Spleen (tissue), 11 donors: ENCODE data around the gene IDS. TPM values are rescaled to one million over a fixed set of nuclear protein-coding genes. Genes with fewer than 3 reads are reported as not detected.
"Not testable (repeated sequence)": the region's sequence is repeated elsewhere in the genome, so short reads cannot be mapped to it uniquely, and the experiment has no call there.

Experiments used
- DNase-seq: peaks from one replicate; pipeline ENCODE4 v3.0.0-alpha.2; 2020
- H3K27ac ChIP-seq, 8 donors: fragments of 200-600 bp; sonication (generic) in 7 of 8; 1 replicate in 4 of 8; 2 replicates in 4 of 8; pipeline versions ENCODE4 v1.5.0 to v1.8.0; 2016 to 2021; ENCODE audit warnings: inconsistent platforms in 4 of 8, mild to moderate bottlenecking in 4 of 8, moderate library complexity in 1 of 8
- H3K27me3 ChIP-seq, 7 donors: fragments of 200-600 bp; sonication (generic) in 6 of 7; replicated peaks in 1 of 7; 1 replicate in 4 of 7; 2 replicates in 3 of 7; pipeline versions ENCODE4 v1.5.0 to v1.8.0; 2016 to 2021; ENCODE audit warnings: inconsistent platforms in 3 of 7, mild to moderate bottlenecking in 1 of 7
- H3K36me3 ChIP-seq, 6 donors: fragments of 200-600 bp; sonication (generic) in 5 of 6; 1 replicate in 4 of 6; 2 replicates in 2 of 6; pipeline versions ENCODE4 v1.5.0 to v1.8.0; 2016 to 2021; ENCODE audit warnings: inconsistent platforms in 2 of 6
- H3K4me1 ChIP-seq, 6 donors: fragments of 200-600 bp; sonication (generic) in 5 of 6; 1 replicate in 3 of 6; 2 replicates in 3 of 6; pipeline versions ENCODE4 v1.5.0 to v1.8.0; 2016 to 2021; ENCODE audit warnings: inconsistent platforms in 3 of 6
- H3K4me3 ChIP-seq, 8 donors: fragments of 200-600 bp; sonication (generic) in 7 of 8; 1 replicate in 4 of 8; 2 replicates in 4 of 8; pipeline versions ENCODE4 v1.5.0 to v1.8.0; 2016 to 2021; ENCODE audit warnings: inconsistent platforms in 4 of 8, mild to moderate bottlenecking in 4 of 8, moderate library complexity in 2 of 8
- H3K9me3 ChIP-seq, 8 donors: fragments of 200-600 bp; sonication (generic) in 7 of 8; 1 replicate in 4 of 8; 2 replicates in 4 of 8; pipeline versions ENCODE4 v1.5.0 to v1.8.0; 2016 to 2021; ENCODE audit warnings: inconsistent platforms in 4 of 8
- POLR2A ChIP-seq, 3 donors: fragments of 450-650 bp; IDR thresholded peaks; one replicate each; pipeline ENCODE4 v1.5.1; 2017; ENCODE audit warnings: antibody characterized with exemption in 3 of 3, mild to moderate bottlenecking in 1 of 3
- POLR2AphosphoS5 ChIP-seq, 3 donors: sonication (generic); formaldehyde crosslinking; IDR thresholded peaks; one replicate each; pipeline ENCODE4 v1.5.1; 2017; ENCODE audit warnings: antibody characterized with exemption in 3 of 3
- WGBS, 5 donors: extraction: QIAGEN DNeasy Blood & Tissue Kit in 3 of 5; methylation state at CpG; one replicate each; pipeline versions ENCODE4 v1.1.5 to v1.1.7; 2013 to 2018; 5-methylcytosine and 5-hydroxymethylcytosine counted together
- intact Hi-C: fragments of 100-400 bp; cut with DNase I; formaldehyde crosslinking; loops from one replicate; pipeline ENCODE4 v1.15.0; 2023; ENCODE audit warnings: low total_unique reads
- polyA plus RNA-seq, 3 donors: library from polyadenylated mRNA; stranded (reverse); fragments of 200-250 nt; gene quantifications; one replicate each; pipeline ENCODE4 v1.2.1, GENCODE V29; 2013
- total RNA-seq, 7 donors: library from RNA; depleted of rRNA in 3 of 7; stranded (reverse); fragments of >200 nt in 3 of 7; fragmentation: NEBNext Ultra II Directional in 4 of 7; extraction: Animal tissue kit (Norgen Biotek cat#: 25700) in 4 of 7; gene quantifications; one replicate each; pipeline versions ENCODE4 v1.1.0 to v1.2.1, GENCODE V29; 2016 to 2021
- TF ChIP-seq, protein P1 (sequence below), 11 experiments: fragments of 200-600 bp in 7 of 11; fragments of 450-650 bp in 4 of 11; sonication (generic) in 4 of 11; IDR thresholded peaks in 8 of 11; conservative IDR thresholded peaks in 3 of 11; 1 replicate in 7 of 11; 2 replicates in 4 of 11; pipeline versions ENCODE4 v1.4.0 to v1.8.0; 2016 to 2021; ENCODE audit warnings: antibody characterized with exemption in 11 of 11, inconsistent platforms in 4 of 11, mild to moderate bottlenecking in 1 of 11
- donor health status: healthy with polysubstance abuse.
- donor health status: DM: no; HTN: no; CAD: no; lungs with moderate emphysema.
- donor health status: DM: no; HTN: no; CAD: no.
- donor health status: Bipolar disorder and iron deficiency.
- donor health status: healthy.
- donor health status: DM: no; HTN: no; CAD: no.
- donor health status: DM: yes; HTN: yes; CAD: no.

IDS gene
- total and polyA plus RNA-seq, 10 donors = 22.4 to 114 (median 83.5) TPM

DNA sequence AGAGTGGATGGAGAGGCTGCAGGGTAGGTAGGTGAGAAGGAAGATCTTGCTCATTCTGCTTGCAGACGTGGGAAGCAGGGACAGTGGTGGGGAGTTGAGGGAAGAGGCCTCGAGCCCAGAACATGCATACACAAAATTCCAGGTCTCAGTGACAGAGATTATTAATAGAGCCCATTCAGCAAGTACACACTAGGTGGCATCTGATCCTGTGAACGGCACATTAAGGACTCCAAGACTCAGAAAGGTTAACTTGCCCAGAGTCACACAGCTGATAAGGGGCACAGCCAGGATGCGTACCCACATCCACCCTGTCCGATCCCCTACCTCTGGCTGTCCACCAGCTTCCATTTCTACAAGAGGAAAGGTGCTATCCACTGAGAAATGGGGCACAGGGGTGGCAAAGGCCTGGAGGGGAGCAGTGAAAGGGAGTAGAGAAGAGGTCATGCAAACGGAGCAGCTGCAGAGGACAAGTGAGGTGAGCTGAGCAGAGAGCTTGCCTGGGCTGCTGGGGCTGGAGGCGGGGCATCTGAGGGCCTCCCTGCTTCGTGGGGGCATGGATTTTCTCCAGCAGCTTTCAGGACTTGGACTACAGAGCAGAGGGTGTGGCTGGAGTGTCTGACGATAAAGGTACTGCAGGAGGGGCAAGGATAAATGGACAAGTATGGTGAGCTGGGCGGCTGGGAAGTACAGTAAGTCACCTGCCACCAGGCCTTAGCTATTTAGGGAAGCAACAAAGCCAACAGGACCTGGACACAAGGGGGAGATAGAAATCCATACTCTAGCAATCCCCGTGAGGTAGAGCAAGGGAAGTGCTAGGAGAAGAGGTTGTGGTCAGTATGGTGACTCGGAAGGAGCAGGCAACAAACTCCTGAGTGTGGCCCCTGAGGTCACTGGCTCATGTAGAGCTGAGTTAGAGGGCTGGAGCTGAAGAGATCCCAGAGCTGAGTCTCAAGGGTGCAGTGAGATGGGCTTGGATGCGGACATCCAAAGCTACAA lies 11.2 kb downstream of the IDS start:
- TF ChIP-seq, protein P1, sequence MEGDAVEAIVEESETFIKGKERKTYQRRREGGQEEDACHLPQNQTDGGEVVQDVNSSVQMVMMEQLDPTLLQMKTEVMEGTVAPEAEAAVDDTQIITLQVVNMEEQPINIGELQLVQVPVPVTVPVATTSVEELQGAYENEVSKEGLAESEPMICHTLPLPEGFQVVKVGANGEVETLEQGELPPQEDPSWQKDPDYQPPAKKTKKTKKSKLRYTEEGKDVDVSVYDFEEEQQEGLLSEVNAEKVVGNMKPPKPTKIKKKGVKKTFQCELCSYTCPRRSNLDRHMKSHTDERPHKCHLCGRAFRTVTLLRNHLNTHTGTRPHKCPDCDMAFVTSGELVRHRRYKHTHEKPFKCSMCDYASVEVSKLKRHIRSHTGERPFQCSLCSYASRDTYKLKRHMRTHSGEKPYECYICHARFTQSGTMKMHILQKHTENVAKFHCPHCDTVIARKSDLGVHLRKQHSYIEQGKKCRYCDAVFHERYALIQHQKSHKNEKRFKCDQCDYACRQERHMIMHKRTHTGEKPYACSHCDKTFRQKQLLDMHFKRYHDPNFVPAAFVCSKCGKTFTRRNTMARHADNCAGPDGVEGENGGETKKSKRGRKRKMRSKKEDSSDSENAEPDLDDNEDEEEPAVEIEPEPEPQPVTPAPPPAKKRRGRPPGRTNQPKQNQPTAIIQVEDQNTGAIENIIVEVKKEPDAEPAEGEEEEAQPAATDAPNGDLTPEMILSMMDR (IDR thresholded peaks at IDR 0.05 in 8 of 11, conservative IDR thresholded peaks at IDR 0.05 in 3 of 11) = no peak
- no peak for DNase-seq
- H3K27ac ChIP-seq = no peak overlapping the region
- peaks cover 0 to 100% (median 82%) of the 10 kb centered on the region in 6 donors for H3K36me3 ChIP-seq
- no peaks in the 10 kb centered on the region for H3K9me3 ChIP-seq
- intact Hi-C loops = no loop called here
- H3K4me1 ChIP-seq = no peaks in the 10 kb centered on the region
- no peak overlapping the region for H3K4me3 ChIP-seq
- WGBS, 5 donors = 66 to 89% (median 78%) methylated on average over 11 to 13 of the region's 13 CpGs
- no peaks in the 10 kb centered on the region for H3K27me3 ChIP-seq

DNA sequence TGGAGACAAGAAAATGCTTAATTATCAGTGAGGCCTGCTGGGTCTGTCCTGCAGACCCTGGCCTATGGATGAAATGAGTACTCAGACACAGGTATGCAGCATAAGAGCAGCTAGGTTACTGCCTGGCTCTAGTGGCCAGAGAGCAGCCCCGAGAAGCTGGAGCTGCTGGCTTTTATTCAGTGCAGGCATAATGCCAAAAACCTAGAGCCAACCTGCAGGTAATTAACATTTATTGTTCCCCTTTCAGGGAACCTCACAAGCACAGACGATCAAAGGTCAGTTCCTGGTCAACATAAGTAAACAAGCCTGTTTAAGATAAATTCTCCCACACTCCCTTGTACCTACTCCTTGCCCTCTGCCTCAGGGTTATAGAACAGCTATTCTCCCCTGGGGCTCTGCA lies 13.3 kb downstream of the IDS start:
- intact Hi-C loops = no loop called here
- Histone ChIP-seq H3K27me3 (no peaks in the 10 kb centered on the region), H3K27ac (no peak overlapping the region), H3K4me3 (no peak overlapping the region), H3K4me1 (no peaks in the 10 kb centered on the region), H3K9me3 (no peaks in the 10 kb centered on the region), H3K36me3 (peaks cover 0 to 90% (median 70%) of the 10 kb centered on the region in 6 donors)
- TF ChIP-seq POLR2A (IDR thresholded peaks at IDR 0.05) = no peak
- no peak for TF ChIP-seq POLR2AphosphoS5 (IDR thresholded peaks at IDR 0.05)
- TF ChIP-seq, protein P1 (IDR thresholded peaks at IDR 0.05 in 8 of 11, conservative IDR thresholded peaks at IDR 0.05 in 3 of 11) = no peak
- no peak for DNase-seq
- 50 to 81% (median 72%) methylated on average over 1 to 2 of the region's 2 CpGs for WGBS, 5 donors

DNA sequence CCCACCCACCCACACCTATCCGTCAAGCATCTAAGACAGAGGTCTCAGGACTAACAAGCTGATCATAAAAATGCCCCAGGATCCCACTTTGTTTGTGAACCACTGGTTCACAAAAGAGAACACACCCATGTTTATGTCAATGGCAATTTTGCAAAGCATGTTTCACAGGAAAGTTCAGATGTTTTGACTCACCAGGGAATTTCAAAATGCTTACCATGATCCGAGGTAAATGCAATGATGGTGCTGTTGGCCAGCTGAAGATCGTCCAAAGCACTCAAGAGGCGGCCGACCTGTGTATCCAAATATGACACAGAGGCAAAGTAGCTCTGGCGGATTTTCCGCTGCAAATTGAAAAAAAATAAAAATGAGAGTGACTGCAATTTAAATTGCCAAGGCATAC lies 15.0 kb downstream of the IDS start:
- TF ChIP-seq POLR2A (IDR thresholded peaks at IDR 0.05) (no peak), POLR2AphosphoS5 (IDR thresholded peaks at IDR 0.05) (no peak)
- TF ChIP-seq, protein P1 (IDR thresholded peaks at IDR 0.05 in 8 of 11, conservative IDR thresholded peaks at IDR 0.05 in 3 of 11) = no peak
- no peak for DNase-seq
- 67 to 98% (median 87%) methylated on average over 7 of the region's 7 CpGs for WGBS, 5 donors
- Histone ChIP-seq H3K9me3 (no peaks in the 10 kb centered on the region), H3K4me1 (no peaks in the 10 kb centered on the region), H3K36me3 (peaks cover 0 to 90% (median 69%) of the 10 kb centered on the region in 6 donors), H3K27me3 (no peaks in the 10 kb centered on the region), H3K4me3 (no peak overlapping the region), H3K27ac (no peak overlapping the region)
- intact Hi-C loops = no loop called here

DNA sequence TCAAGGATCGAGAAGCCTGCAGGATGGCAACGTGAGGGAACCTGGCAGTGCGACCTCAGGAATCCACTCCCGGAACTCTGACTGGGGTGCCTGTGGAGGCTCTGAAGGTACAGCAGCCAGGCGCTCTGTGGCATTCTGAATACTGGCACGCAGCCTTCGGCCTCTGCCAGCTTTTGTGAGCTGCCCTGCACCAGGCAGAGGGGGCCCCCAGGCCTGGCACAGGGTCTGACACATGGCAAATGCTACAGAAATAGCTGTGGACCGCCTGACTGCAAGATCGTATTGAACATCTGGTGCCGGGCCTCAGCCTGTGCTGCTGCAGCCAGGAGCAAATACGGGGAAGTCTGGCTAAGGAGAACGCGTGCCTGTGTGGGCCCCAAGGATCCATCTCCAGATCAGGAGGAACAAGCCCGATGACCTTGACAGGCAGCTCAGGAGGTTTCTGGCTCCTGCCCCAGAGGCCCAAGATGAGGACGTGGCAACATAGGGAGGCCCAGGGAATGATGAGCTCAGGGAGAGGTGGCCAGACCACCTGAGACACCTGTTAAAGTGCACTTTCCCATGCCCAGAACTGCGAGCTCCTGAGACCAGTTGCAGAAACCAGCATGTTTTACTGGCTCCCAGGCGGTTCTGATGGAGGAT lies 16.6 kb downstream of the IDS start:
- H3K4me3 ChIP-seq, H3K27ac ChIP-seq, H3K27me3 ChIP-seq, DNase-seq, intact Hi-C loops, H3K9me3 ChIP-seq, H3K4me1 ChIP-seq: not testable (repeated sequence)
- peaks cover 0 to 90% (median 64%) of the 10 kb centered on the region in 6 donors for H3K36me3 ChIP-seq
- 80 to 95% (median 91%) methylated on average over 6 to 13 of the region's 17 CpGs for whole genome bisulfite sequencing, 5 donors

DNA sequence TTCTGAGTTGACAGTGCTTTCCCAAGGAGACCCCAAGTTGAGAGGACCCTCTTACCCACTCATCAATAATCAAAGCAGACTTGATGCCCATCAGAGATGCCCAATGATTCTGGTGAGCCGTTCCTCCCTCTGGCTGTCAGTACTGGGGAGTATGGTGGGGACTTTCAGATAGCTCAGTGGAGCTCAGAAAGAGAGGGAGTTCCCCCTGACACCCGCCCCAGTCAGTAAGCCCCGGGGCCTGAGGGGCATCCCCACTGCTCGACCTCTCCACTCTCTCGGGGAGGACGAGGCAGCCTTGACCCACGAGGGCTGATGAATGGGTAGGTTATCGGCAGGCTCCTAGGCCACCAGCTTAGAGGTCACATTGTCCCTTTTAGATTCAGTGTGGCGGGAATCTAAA lies 17.1 kb downstream of the IDS start:
- DNase-seq, H3K4me3 ChIP-seq, H3K9me3 ChIP-seq, H3K27me3 ChIP-seq, H3K27ac ChIP-seq, intact Hi-C loops, H3K4me1 ChIP-seq: not testable (repeated sequence)
- WGBS, 5 donors = 78 to 94% (median 90%) methylated on average over 1 to 3 of the region's 9 CpGs; no CpG with 5 or more reads in 2 of the 5 donors
- H3K36me3 ChIP-seq = peaks cover 0 to 90% (median 62%) of the 10 kb centered on the region in 6 donors
